Neural progenitor cell (in vitro differentiated cells): ENCODE data around the gene CCZ1B.
"Not testable (repeated sequence)": the region's sequence is repeated elsewhere in the genome, so short reads cannot be mapped to it uniquely, and the experiment has no call there.

Experiments
- EZH2phosphoT487 ChIP-seq: fragments of 200-600 bp; sonication (generic); IDR thresholded peaks from 2 replicates; pipeline ENCODE4 v1.6.1; 2017; ENCODE audit warnings: antibody characterized with exemption
- TF ChIP-seq, protein P1 (sequence below): fragments of 200-600 bp; sonication (generic); IDR thresholded peaks from 2 replicates; pipeline ENCODE4 v1.5.1; 2017; ENCODE audit warnings: antibody characterized with exemption, mild to moderate bottlenecking

DNA sequence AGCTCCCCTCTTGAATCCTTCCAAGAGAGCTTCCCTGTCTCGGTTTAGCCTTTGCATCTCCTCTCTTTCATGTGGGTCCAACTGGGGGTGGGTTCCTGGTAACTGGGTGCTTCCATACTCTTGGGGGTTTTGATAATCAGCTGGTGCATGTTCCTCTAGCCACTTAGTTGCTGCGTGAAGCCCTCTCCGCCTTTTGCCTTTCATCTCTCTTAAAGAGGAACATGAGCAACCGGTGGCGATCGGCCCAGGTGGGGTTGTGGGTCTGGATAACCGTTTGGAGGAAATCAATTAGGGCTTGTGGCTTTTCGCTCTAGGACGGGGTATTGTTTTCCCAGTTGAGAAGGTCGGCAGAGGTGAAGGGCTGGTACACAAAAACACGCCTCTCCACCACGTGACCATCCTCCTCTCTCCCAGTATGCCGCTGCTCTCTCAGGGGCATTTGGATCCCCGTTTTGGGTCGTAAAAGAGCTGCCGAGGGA is 19.9 kb upstream of the CCZ1B start:
- TF ChIP-seq, protein P1, sequence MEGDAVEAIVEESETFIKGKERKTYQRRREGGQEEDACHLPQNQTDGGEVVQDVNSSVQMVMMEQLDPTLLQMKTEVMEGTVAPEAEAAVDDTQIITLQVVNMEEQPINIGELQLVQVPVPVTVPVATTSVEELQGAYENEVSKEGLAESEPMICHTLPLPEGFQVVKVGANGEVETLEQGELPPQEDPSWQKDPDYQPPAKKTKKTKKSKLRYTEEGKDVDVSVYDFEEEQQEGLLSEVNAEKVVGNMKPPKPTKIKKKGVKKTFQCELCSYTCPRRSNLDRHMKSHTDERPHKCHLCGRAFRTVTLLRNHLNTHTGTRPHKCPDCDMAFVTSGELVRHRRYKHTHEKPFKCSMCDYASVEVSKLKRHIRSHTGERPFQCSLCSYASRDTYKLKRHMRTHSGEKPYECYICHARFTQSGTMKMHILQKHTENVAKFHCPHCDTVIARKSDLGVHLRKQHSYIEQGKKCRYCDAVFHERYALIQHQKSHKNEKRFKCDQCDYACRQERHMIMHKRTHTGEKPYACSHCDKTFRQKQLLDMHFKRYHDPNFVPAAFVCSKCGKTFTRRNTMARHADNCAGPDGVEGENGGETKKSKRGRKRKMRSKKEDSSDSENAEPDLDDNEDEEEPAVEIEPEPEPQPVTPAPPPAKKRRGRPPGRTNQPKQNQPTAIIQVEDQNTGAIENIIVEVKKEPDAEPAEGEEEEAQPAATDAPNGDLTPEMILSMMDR, result not testable (repeated sequence)
- not testable (repeated sequence) for TF ChIP-seq EZH2phosphoT487
